Suprapubic skin (tissue), 3 donors: ENCODE measurements around the gene FGFBP2.

Experiments used
- CTCF ChIP-seq, 2 donors: fragments of 200-600 bp in 1 of 2; fragments of 450-650 bp in 1 of 2; sonication (generic) in 1 of 2; IDR thresholded peaks; one replicate each; pipeline ENCODE4 v1.5.1; 2016 to 2019; ENCODE audit warnings: antibody characterized with exemption in 2 of 2, mild to moderate bottlenecking in 1 of 2, moderate library complexity in 1 of 2
- EP300 ChIP-seq: sonication (generic); formaldehyde crosslinking; IDR thresholded peaks from one replicate; pipeline ENCODE4 v1.6.1; 2017; ENCODE audit warnings: antibody characterized with exemption

DNA sequence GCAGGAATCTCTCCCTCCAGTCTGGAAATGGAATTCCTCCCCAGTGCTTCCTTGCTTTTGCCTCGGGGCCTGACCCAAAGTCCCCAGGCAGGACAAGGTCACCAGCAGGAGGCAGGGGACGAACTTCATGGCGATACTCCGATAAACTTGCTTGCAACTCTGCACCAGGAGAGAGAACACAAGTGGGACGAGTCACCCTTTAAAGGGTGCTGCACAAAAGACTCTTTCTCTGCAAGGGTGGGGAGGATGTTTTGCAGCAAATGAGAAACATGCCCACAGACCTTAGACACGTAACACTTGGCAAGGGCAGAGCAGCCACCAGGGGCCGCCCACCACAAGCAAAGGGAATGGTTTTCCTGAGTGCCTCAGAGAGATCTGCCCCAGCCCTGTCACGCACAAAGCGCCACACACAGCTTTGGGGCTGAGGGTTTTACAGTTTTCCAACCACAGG lies at the start of gene FGFBP2:
- TF ChIP-seq CTCF (IDR thresholded peaks at IDR 0.05) (peak in 1 of 2 donors; percentile 17), EP300 (no peak)
